NCI-H146 treated with DMSO at 0.1 percent for 48 hours (cell line): ENCODE results near the gene TTC33.

ENCODE experiments used
- DNase-seq: peaks from one replicate; lab custom pipeline; 2025; ENCODE audit not compliant: unreplicated experiment; lab: John Stamatoyannopoulos, UW

Gene TTC33

GRCh38 chr5:40681363-40682153, 74.2 kb downstream of the TTC33 start:
- DNase-seq = no peak

GRCh38 chr5:40680741-40681362, 74.9 kb downstream of the TTC33 start:
- DNase-seq = no peak

GRCh38 chr5:40679913-40680681, 75.7 kb downstream of the TTC33 start, which contains the start of gene PTGER4:
Gene PTGER4 (plus strand): TSS chr5:40679915. CDS start chr5:40680994, 1,079 bp downstream.
- DNase-seq = no peak

GRCh38 chr5:40679148-40679912, 76.4 kb downstream of the TTC33 start:
- peak; percentile 50 for DNase-seq

DNA sequence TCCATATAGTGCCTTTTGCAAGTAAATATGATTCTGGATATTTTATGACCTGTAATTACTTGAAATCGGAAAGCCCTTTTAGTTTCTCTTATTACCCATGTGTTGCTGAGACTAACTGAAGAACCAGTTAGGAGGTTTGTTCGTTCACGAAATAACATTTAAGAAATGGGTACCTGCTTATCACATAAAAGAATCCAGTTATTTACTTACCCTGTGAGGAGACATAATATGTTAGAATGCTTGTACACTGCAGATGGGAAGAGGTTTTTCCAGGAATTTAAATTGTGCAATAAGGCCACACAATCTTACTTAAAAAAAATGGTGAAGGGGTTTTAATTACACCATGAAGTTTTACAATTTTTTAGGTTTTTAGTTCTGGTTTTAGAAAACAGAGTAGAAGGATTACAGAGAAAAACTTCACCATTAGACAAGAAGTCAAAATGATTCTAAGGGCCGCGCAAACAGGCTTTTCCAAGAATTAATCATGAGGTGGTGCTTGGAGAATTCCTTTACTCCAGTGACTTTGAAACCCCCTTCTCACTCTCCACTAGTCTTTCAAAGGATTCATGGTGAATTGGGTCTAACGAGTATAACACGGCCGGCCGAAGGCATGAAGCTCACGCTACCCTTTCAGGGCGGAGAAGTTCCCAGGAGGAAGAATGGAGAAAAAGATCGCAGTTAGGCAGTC, 77.2 kb downstream of the TTC33 start:
- no peak for DNase-seq

- no peak for DNase-seq
Measured at GRCh38 chr5:40678026-40678425, 77.7 kb downstream of the TTC33 start.

DNA sequence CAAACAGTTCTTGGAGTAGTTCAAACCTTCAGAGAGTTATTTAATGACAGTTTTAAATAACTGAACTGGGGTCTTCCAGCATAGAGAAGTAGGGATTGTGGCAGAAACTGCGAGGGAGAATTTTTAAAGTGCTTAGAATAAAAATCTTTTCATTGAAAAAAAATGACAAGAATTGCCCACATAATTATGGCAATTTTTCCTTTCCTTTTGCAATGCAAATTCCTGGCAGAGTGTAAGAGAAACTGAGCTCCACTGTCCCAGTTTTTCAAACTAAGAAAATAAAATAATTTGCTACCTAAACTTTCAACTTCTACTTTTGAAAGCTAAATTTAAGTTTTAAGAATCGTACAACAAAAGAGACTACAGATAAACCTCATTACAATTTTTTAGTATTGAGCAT, 78.3 kb downstream of the TTC33 start:
- no peak for DNase-seq

DNA sequence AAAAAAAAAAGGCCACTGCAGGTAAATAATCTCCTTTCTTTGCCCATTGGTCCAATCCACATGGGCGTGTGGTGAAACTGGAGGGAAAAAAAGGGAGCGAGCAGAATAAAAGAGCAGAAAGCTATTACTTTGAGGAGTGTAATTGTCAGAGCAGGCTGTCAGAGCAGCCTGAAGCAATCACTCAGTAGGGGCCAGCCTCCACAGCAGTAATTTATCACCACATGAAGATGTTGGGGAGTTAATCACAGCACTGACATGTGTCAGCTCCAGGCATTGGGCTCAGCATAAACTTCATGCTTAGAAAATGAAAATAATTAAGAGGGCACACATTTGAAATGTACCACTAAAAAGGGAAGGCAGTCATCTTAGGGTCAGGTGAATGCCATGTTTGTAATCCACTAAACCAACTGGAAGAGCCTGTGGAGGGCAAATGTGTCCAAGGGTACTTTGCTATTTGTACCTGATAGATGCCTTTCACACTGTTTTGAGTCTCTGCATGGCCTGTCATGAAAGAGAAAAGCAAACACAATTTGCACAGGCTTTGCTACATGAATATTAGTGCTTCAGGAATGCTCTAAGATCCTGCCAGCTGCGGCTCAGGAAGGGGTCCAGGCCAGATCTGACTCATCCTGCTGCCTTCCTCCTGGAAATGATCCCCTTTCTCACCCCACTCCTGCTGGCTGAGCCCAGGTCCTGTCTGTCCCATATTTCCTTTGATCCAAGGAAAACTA, 79.0 kb downstream of the TTC33 start:
- no peak for DNase-seq

DNA sequence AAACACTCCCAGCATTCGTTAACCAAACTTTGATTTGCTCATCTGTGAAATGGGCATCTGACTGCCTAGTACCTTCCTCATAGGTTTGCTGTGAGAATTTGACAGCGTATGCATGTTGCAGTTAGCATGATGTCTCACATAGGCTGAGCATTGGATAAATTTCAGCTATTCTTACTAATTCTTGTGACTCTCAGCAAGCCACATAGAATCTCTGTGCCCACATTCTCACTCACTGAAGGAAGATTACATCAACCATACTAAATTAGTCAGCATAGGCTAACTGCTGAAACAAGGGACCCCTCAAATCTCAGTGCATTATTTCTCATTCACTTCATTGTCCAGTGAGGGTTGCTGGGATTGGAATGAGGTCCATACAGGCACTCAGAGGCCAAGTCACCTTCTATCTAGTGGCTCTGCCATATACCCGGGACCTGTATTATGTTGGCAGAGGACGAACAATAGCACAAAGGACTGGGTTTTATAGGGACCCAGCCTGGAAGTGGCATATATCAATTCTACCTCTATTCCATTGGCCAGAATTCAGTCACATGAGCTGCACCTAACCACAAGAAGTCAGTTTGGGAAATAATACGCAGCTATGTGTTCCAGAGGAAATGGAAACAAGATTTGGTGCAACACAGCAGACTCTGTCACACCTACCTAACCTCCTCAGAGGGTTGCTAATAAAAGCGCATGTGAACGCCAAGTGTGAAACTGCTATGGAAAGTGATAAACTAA, 80.2 kb downstream of the TTC33 start:
- DNase-seq = no peak

- no peak for DNase-seq
Measured at GRCh38 chr5:40674661-40675235, 81.0 kb downstream of the TTC33 start.

DNA sequence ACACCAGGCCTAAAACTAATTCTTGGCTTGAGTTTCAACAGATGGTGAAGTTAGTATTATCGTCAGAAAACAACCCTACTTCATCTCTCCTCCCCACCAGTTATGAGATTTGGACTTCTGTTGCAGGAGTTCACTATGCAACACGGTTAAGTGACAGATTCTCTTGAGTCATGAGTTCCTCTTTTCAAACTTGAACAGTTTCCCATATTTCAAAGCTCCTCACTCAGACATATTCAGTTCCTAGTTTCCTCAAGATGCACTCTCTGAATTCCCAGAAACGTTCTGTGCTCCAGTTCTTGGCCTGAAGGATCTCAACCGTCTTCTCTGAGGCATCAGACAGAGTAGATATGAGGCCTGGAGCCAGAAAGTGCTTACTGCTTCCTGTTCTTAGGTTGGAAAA, 83.3 kb downstream of the TTC33 start:
- DNase-seq = no peak

- DNase-seq = no peak
Measured at GRCh38 chr5:40669606-40670390, 86.0 kb downstream of the TTC33 start.

DNA sequence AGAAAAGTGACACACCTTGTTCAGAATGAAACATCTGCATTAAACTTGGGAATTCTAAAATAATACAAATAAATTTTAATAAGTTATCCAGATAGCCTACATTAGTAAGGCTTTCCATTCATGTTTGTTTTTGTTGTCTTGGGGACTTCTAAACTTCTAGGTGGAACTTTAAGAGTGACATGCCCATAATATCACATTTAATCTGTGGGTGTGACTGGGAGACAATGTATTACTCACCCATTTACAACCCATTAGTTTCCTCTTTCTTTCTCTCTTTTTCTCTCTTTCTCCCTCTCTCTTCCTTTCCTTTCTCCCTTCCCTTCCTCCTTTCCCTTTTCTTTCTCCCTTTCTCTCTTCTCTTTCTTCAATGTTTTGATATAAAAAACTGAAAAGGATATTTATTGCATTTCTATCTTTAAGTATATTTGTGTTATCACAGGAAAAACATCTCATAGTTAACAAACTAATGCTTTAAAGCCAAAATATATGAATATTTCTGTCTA, 88.5 kb downstream of the TTC33 start:
- no peak for DNase-seq

DNA sequence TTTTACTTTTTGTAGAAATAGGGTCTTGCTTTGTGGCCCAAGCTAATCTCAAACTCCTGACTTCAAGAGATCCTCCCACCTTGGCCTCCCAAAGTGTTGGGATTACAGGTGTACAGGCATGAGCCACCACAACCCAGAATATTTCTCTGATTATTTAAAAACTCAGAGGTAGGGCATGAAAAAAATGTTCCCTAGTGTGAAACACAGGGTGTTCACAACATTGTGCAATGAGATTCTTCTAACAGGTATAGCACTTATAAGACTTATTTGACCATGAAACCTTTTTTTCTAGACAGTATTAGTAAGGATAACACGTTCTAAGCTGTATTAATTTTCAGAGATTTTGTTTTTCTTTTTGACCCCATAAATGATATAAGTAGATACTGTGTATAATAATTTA, 89.1 kb downstream of the TTC33 start:
- no peak for DNase-seq

DNA sequence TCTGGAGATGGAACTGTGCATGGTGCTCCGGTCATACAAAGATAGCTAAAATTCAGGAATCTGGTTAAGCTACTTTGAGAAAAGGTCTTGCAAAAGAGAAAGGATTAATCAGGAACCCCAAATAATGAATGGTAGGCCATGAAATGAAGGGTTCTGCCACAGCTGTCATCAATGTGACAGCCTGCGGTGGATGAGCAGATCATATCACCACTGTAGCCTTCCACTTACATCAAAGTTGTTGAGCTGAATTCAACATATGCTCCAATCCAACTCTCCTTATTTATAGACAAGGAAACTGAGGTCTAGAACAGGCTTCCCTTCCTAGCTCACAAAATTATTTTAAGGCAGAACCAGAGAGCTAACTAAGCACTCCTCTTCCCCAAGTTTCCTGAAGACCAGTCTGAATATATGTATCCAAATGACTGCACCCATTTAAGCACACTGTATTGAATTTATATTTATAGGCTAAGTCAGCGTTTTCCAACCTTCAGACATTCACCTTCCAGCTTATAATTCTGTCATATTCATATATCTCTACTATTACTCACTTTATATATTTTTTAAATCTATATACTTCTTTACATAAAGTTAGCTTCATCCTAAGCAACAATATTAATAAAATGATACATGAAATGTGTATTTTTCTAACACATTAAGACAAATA, 90.0 kb downstream of the TTC33 start:
- DNase-seq = no peak

DNA sequence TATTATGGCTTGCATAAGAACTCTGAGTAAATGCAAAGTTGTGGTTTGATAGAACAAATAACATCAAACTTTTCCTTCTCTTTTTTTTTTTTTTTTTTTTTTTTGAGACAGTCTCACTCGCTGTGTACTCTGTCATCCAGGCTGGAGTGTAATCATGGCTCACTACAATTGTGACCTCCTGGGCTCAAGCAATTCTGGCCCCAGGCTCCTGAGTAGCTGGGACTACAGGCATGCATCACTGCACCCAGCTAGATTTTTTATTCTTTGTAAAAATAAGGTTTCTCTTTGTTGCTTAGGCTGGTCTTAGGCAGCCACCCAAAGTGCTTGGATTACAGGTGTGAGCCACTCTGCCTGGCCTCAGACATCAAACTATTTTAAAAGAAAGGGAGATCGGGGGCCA, 95.0 kb downstream of the TTC33 start:
- no peak for DNase-seq

DNA sequence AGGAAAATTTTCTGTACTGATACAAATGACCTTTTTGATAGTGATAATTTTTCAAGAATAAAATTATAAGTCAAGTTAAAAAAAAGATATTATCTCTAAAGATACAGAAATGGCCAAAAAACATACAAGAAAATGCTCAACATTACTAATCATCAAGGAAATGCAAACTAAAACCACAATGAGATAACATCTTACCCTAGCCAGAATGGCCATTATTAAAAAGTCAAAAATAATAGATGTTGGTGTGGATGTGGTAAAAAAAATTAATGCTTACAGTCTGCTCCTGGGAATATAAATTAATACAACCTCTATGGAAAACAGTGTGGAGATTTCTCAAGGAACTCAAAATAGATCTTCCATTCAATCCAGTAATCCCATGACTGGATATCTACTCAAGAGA, 99.0 kb downstream of the TTC33 start:
- no peak for DNase-seq
